HL-60 (cell line): ENCODE data around the gene SRMS.

Experiments used
- CTCF ChIP-seq: IDR thresholded peaks from one replicate; pipeline ENCODE4 v1.5.1; 2011; ENCODE audit warnings: low read length, control low read depth, inconsistent platforms; ENCODE audit not compliant: insufficient read depth
- GABPA ChIP-seq: IDR thresholded peaks from 2 replicates; pipeline ENCODE4 v1.6.1; 2012; ENCODE audit warnings: low read depth
- POLR2AphosphoS5 ChIP-seq: IDR thresholded peaks from 2 replicates; pipeline ENCODE4 v1.6.1; 2012; ENCODE audit warnings: low read depth
- REST ChIP-seq: IDR thresholded peaks from 2 replicates; pipeline ENCODE4 v1.6.1; 2012; ENCODE audit warnings: low read depth; ENCODE audit not compliant: insufficient replicate concordance

GRCh38 chr20:63563225-63563935, 15.8 kb upstream of the SRMS start:
- TF ChIP-seq REST (no peak), CTCF (no peak), GABPA (no peak), POLR2AphosphoS5 (no peak)
